ENCODE results near the gene CYP3A7.
"Not testable (repeated sequence)": the region's sequence is repeated elsewhere in the genome, so short reads cannot be mapped to it uniquely, and the experiment has no call there.

The CYP3A7 gene

DNA sequence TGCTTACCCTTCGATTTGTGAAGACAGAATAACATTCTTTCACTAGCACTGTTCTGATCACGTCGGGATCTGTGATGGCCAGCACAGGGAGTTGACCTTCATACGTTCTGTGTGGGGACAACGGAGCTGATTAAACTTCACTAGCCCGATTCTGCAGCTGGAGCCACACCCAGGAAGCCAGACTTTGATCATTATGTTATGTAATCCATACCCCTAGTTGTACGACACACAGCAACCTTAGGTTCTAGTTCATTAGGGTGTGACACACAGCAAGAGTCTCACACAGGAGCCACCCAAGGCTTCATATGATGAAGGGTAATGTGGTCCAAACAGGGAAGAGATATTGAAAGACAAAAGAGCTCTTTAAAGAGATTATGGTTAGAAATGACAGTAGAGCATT, 62.4 kb downstream of the CYP3A7 start:
- POLR2A ChIA-PET = no interaction called here
- TF ChIP-seq, protein P1, sequence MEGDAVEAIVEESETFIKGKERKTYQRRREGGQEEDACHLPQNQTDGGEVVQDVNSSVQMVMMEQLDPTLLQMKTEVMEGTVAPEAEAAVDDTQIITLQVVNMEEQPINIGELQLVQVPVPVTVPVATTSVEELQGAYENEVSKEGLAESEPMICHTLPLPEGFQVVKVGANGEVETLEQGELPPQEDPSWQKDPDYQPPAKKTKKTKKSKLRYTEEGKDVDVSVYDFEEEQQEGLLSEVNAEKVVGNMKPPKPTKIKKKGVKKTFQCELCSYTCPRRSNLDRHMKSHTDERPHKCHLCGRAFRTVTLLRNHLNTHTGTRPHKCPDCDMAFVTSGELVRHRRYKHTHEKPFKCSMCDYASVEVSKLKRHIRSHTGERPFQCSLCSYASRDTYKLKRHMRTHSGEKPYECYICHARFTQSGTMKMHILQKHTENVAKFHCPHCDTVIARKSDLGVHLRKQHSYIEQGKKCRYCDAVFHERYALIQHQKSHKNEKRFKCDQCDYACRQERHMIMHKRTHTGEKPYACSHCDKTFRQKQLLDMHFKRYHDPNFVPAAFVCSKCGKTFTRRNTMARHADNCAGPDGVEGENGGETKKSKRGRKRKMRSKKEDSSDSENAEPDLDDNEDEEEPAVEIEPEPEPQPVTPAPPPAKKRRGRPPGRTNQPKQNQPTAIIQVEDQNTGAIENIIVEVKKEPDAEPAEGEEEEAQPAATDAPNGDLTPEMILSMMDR (IDR thresholded peaks at IDR 0.05; ENCODE audit: control extremely low read depth, extremely low read depth, low read depth, missing control alignments) = no peak
- no peak for DNase-seq (ENCODE audit: extremely low spot score)
- CTCF ChIA-PET = no interaction called here

DNA sequence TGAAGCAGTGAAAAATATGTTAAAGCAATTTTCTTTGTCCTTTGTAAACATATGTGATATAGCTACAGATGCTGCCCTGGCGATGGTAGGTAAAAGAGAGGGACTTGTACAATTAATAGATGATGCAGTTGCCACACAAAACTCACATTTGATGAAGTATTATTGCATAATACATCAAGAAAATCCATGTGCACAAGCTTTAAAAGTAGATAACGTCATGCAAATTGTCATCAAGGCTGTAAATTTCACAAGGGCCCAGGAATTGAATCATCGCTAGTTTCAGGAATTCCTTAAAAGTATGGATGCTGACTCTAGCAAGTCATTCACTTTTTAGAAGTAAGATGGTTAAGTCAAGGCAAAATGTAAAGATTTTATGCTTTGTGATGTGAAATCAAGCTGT, 65.2 kb downstream of the CYP3A7 start:
- ChIA-PET POLR2A (no interaction called here), CTCF (interaction anchor here (2.0 kb wide), 1 partner anchor 10 kb away, joined by 8 read pairs; the partner anchor contains the start of gene CYP3A5)
- DNase-seq (ENCODE audit: extremely low spot score) = no peak
- TF ChIP-seq, protein P1 (IDR thresholded peaks at IDR 0.05; ENCODE audit: control extremely low read depth, extremely low read depth, low read depth, missing control alignments) = no peak

DNA sequence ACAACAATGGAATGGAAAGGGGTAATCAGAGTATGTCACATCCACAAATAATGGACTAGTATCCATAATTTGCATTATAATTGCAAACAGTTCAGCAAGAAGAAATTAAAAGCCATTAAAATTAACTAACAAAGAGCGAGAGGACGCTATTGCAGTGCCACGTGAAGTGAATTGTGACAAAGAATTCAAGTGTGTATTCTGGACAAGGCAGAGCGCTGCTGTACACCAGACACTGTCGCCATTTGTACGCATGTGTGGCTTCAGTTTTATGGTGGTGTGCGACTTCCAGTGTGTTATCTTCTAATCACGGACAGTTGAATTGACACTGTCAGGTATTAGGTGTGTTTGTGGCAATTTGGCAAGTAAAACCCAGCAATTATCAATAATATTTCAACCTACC, 66.5 kb downstream of the CYP3A7 start:
- POLR2A ChIA-PET = no interaction called here
- DNase-seq (ENCODE audit: extremely low spot score) = no peak
- CTCF ChIA-PET = no interaction called here
- TF ChIP-seq, protein P1 (IDR thresholded peaks at IDR 0.05; ENCODE audit: control extremely low read depth, extremely low read depth, low read depth, missing control alignments) = no peak

DNA sequence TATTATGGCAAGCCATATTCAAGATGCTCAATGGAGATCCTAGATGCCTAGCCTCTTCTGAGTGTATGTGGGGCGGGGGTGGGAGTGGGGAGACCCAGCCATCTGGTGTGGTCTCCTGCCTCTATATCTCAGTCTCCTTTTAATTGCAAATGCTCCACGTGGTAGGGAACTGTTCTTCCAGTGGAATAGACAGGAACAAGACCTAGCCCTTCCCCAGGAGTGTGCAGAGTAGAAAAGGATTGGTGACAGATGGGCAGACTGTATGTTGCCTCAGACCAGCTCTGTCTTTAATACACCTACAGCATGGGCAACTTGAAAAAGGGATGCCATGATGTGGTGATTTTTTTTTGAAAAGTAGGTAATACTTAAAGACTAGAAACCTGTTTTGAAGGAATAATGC, 67.8 kb downstream of the CYP3A7 start:
- ChIA-PET POLR2A (no interaction called here), CTCF (no interaction called here)
- no peak for DNase-seq (ENCODE audit: extremely low spot score)
- TF ChIP-seq, protein P1 (IDR thresholded peaks at IDR 0.05; ENCODE audit: control extremely low read depth, extremely low read depth, low read depth, missing control alignments) = no peak

DNA sequence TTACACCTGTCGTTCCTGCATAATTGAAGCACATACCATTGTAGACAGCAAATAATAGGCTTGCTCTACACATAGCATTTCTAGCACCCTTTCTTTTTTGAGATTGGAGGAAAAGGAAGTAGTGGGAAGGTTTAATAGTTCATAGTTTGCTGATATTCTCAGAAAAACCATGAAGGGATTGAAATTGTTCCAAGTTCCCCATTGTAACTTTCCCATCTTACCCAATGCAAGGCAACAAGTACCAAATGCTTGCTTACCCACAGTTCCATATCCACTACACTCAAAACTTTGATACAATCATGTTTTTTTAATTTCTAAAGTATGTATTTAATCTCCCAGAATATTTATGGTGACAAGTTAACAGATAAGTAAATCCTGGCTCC, 69.0 kb downstream of the CYP3A7 start:
- TF ChIP-seq, protein P1 (IDR thresholded peaks at IDR 0.05; ENCODE audit: control extremely low read depth, extremely low read depth, low read depth, missing control alignments) = no peak
- ChIA-PET POLR2A (no interaction called here), CTCF (no interaction called here)
- DNase-seq (ENCODE audit: extremely low spot score) = no peak

DNA sequence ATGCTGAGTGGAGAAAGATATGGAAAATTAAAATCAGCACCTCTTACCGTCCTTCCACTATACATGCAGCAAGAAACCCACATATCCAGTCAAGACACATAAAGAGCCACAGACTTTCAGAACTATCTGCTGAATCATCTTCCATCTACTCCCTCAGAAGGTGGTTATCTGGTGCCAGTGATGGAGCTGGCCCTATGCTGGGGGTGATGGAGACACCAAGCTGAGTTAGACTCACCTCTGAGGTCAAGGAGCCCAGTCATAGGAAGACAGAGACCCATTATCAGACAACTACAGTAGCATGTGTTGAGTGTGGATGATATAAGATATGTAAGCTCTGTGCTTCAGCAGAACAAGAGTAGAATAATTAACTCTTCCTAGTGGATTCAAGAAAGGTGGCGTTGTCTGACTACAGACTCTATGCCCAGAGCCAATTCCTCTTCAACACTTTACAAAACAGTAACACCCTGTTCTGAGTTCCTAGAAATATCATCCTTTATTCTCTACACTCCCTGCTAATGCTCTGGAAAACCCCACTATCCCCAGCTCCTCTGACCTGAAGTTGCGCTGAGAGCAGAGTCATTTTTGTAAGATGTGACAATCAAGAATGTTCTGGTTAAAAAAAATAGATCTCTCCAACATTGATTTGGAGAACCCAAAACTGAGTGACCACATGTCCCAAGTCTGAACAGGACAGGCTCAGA, 69.5 kb downstream of the CYP3A7 start:
- ChIA-PET CTCF (no interaction called here), POLR2A (no interaction called here)
- DNase-seq (ENCODE audit: extremely low spot score) = no peak
- TF ChIP-seq, protein P1 (IDR thresholded peaks at IDR 0.05; ENCODE audit: control extremely low read depth, extremely low read depth, low read depth, missing control alignments) = no peak

DNA sequence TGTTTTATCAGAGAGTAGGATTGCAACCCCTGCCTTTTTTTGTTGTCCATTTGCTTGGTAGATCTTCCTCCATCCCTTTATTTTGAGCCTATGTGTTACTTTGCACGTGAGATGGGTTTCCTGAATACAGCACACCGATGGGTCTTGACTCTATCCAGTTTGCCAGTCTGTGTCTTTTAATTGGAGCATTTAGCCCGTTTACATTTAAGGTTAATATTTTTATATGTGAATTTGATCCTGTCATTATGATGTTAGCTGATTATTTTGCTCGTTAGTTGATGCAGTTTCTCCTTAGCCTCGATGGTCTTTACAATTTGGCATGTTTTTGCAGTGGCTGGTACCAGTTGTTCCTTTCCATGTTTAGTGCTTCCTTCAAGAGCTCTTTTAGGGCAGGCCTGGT, 77.1 kb downstream of the CYP3A7 start:
- POLR2A ChIA-PET; CTCF ChIA-PET; DNase-seq (ENCODE audit: extremely low spot score): not testable (repeated sequence)
